HG02884 (cell line): Measurements from ENCODE around the gene PIM3.
"Not testable (repeated sequence)": the region's sequence is repeated elsewhere in the genome, so short reads cannot be mapped to it uniquely, and the experiment has no call there.

Experiments used
- ATAC-seq: cut with Tn5 transposase; IDR thresholded peaks from one replicate; pipeline ENCODE4 v1.9.1; 2021; ENCODE audit warnings: mild to moderate bottlenecking, moderate library complexity; ENCODE audit not compliant: unreplicated experiment

The PIM3 gene

GRCh38 chr22:49942565-49943404 is 17.8 kb upstream of the PIM3 start:
- ATAC-seq, result no peak

- no peak for ATAC-seq
These were observed 17.2 kb upstream of the PIM3 start for GRCh38 chr22:49943405-49943765.

- no peak for ATAC-seq
These were observed 16.7 kb upstream of the PIM3 start for GRCh38 chr22:49943771-49944398.

GRCh38 chr22:49944399-49944891 is 16.1 kb upstream of the PIM3 start:
- ATAC-seq, result no peak

- ATAC-seq, result not testable (repeated sequence)
These were observed 15.4 kb upstream of the PIM3 start for GRCh38 chr22:49945042-49945794.

- no peak for ATAC-seq
These were observed 13.8 kb upstream of the PIM3 start for GRCh38 chr22:49946612-49947295.

- no peak for ATAC-seq
These were observed 13.3 kb upstream of the PIM3 start for GRCh38 chr22:49947296-49947622.

DNA sequence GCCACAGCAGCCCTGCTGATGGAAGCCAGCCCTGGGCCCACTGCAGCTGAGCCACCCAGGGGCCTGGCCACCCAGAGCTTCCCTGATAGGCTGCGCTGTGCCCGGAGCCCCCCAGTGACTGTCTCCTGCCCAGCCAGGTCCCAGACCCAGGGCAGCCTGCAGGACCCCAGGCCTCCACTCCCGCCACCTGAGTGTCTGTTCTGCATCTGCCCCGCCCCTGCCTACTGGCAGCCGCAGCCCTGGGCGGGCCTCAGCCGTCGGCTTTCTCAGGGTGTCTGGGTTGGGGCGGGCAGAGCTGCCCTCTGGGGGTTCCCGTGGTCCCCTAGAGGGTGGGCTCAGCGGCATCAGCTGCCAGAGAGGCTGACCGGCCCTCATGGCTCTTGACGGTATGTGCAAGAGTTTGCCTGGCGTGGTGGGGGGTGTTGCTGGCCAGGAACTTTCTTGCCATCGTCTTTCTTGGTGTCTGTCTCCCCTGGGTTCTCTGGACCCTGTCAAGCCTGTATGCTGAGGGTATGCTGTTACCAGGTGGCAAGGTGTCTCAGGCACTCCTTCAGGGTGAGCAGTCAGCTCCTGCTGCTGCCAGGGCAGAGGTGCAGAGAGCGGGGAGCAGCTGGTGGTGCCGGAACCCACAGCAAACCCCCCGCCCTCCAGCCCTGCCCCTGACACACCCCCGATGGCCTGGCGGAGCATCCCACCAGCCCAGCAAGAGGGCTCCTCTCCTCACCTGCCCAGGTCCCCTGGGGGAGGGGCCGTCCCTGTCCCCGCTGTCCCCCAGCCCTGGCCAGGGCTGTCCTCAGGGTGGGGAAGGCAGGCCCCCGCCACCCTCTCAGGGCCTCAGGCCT is 12.2 kb upstream of the PIM3 start:
- ATAC-seq, result no peak

DNA sequence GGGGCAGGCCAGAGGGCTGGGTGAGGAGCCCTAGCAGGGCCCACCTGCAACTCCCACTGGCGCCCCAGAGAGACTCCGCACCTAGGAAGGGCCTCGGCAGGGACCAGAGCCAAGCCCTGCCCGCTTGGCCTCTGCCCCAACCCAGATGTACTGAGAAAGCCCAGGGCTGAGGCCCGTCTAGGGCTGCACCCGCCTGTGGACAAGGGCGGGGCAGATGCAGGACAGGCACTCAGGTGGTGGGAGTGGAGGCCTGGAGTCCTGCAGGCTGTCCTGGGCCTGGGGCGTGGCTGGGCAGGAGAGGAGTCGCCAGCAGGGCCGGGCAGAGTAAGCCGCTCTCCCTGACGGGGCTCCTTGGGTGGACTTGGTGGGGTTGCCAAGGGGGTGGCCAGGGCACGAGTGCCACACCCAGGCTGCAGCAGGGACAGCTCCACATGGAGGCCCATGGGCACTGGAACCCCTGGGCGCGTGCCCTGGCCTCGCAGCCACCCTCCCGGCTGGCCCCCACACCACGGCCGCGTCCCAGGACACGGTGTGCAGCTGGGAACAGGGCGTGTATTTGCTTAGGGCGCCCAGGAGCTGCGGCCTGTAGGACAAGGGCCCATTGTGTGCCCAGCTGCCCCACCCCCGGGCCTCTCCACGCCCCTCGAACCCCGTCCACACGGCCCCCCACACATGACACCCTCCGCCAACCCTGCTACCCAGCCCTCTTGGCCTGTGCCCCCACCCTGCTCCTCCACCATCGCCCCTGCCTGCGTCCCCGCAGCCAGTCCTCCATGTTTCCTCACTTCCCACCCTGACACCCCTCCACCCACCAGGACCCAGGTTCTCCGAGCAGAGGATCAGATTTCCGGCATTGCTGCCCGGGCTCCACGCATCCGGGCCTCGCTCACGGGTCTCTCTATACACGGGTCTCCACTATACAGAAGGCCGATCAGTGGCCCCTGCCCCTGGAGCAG is 11.3 kb upstream of the PIM3 start:
- no peak for ATAC-seq

GRCh38 chr22:49949914-49950292 is 10.7 kb upstream of the PIM3 start:
- ATAC-seq, result no peak

DNA sequence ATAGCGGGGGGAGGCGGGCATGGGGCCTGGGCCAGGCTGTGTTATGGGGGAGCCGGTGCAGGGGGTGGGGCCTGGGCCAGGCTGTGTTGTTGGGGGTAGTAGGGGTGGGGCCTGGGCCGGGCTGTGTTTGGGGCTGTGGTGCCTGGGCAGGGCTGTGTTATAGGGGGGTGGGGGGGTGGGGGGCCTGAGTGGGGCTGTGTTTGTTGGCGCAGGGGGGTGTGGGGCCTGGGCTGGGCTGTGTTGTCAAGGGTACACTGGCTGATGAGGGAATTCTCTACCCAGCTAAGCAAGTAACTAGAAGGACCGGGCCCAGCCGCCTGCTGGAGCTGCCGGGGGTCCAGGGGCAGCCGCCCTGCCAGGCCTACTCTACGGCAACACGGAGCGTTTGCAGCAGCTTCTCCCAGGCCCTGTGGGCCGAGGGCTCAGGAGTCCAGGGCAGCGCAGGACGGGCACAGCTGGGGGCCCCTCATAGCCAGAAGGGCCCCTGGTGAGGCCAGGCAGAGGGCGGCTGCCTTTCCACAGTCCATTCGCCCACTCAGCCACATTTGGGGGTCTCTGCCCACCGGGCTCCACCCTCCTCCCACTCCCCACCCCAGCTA is 10.1 kb upstream of the PIM3 start:
- ATAC-seq, result no peak

DNA sequence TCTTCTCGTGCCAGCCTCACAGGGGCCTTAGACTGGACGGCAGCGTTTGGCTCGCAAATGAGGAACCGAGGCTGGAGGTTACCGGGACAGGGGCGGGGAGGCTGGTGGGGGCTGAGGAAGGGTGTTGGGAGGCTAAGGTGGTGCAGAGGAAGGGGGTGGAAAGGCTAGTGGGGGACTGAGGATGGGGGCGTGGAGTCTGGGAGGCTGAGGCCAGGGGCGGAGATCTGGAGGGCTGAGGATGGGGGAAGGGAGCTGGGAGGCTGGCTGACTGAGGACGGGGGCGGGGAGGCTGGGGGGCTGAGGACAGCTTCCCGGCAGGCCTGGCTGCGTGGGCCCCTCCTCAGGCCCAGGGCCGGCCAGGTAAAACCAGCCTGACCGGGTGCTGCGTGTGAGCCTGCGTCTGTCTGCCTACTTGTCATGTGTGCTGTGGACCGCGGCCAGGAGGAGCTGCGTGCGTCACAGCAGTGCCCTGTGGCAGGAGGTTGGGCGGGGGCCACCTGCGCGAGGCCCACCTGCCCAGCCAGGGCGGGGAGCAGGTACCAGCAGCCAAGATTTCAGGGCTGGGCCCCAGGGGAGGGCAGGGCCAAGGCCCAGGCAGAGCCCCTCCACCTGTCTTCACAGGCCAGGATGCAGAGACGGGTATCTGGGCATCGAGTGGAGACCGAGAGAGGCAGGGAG is 9.4 kb upstream of the PIM3 start:
- ATAC-seq, result no peak

DNA sequence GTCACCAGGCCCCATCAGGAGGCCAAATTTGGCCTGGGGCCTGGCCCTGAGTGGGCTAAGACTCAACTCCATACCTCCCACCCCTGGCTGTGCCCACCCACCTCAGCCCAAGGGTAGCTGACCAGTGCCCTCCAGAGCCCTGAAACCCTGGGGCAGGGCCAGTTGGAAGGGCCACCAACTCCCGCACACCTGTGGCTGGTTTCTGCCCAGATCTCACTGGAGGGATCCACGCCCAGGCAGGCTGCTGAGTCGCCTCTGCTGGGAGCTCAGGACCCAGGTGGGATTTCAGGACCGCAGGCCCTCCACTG is 8.9 kb upstream of the PIM3 start:
- ATAC-seq, result no peak

GRCh38 chr22:49951986-49952896 is 8.3 kb upstream of the PIM3 start:
- ATAC-seq, result no peak

- no peak for ATAC-seq
These were observed 7.4 kb upstream of the PIM3 start for GRCh38 chr22:49953027-49953679.

- no peak for ATAC-seq
These were observed 6.8 kb upstream of the PIM3 start for GRCh38 chr22:49953680-49954344.
